Mucosa of descending colon (tissue), 3 donors: Measurements from ENCODE around the gene STX18. TPM values are rescaled to one million over a fixed set of nuclear protein-coding genes. Genes with fewer than 3 reads are reported as not detected.

Source experiments
- ATAC-seq: fragments of 200-7000 bp; cut with Tn5 transposase; one replicate; pipeline ENCODE4 v1.9.1; 2020; ENCODE audit warnings: mild to moderate bottlenecking, moderate library complexity
- DNase-seq, 3 donors: peaks; one replicate each; pipeline ENCODE4 v3.0.0-alpha.2; 2020
- H3K36me3 ChIP-seq: fragments of 200-600 bp; one replicate; pipeline ENCODE4 v1.8.0; 2021; ENCODE audit warnings: low read depth, mild to moderate bottlenecking
- H3K4me1 ChIP-seq: fragments of 200-600 bp; one replicate; pipeline ENCODE4 v1.8.0; 2021; ENCODE audit warnings: low read depth, mild to moderate bottlenecking
- H3K4me3 ChIP-seq: fragments of 200-600 bp; one replicate; pipeline ENCODE4 v1.8.0; 2021; ENCODE audit warnings: mild to moderate bottlenecking
- H3K9me3 ChIP-seq: fragments of 200-600 bp; one replicate; pipeline ENCODE4 v1.8.0; 2021; ENCODE audit warnings: mild to moderate bottlenecking
- intact Hi-C, 2 donors: fragments of 100-400 bp; cut with DNase I in 1 of 2; cut with micrococcal nuclease in 1 of 2; formaldehyde crosslinking; loops; one replicate each; pipeline versions ENCODE4 v1.11.0 to v1.11.1; 2022; cut with DNase I, micrococcal nuclease
- total RNA-seq, 3 donors: library from RNA; stranded (reverse); fragmentation: NEBNext Ultra II Directional in 2 of 3; extraction: Animal tissue kit (Norgen Biotek cat#: 25700) in 2 of 3; gene quantifications; one replicate each; pipeline versions ENCODE4 v1.2.1 to v1.2.4, GENCODE V29; 2021 to 2023
- TF ChIP-seq, protein P1 (sequence below): fragments of 200-600 bp; IDR thresholded peaks from one replicate; pipeline ENCODE4 v1.8.0; 2022; ENCODE audit warnings: antibody characterized with exemption, mild to moderate bottlenecking
- donor health status: DM: no; HTN: no; CAD: no; lungs with moderate emphysema.
- donor health status: DM: no; HTN: no; CAD: no.
- donor health status: DM: no; HTN: yes; CAD: no.

STX18 gene
- total RNA-seq, 3 donors from 2014 or later = 33.1 to 43.3 (median 36.3) TPM

DNA sequence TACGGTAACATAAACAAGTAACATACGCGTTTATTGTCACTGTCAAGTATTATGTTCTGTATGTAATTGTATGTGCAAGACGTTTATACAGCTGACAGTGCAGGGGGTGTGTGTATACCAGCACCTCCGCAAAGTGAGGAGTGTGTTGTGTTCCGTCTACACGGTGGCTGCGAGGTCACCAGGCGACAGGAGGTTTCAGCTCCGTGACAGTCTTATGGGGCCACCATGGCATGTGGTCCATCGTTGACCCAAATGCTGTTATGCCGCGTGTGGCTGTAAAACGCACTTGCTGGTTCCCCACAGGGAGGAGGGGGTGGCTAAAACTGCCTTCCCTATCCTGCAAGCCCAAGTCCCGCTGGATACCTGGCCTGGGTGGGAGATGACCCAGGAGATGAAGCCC, 129.9 kb downstream of the STX18 start:
- no peaks in the 10 kb centered on the region for H3K4me1 ChIP-seq
- H3K36me3 ChIP-seq = no peaks in the 10 kb centered on the region
- H3K4me3 ChIP-seq = no peak overlapping the region
- TF ChIP-seq, protein P1, sequence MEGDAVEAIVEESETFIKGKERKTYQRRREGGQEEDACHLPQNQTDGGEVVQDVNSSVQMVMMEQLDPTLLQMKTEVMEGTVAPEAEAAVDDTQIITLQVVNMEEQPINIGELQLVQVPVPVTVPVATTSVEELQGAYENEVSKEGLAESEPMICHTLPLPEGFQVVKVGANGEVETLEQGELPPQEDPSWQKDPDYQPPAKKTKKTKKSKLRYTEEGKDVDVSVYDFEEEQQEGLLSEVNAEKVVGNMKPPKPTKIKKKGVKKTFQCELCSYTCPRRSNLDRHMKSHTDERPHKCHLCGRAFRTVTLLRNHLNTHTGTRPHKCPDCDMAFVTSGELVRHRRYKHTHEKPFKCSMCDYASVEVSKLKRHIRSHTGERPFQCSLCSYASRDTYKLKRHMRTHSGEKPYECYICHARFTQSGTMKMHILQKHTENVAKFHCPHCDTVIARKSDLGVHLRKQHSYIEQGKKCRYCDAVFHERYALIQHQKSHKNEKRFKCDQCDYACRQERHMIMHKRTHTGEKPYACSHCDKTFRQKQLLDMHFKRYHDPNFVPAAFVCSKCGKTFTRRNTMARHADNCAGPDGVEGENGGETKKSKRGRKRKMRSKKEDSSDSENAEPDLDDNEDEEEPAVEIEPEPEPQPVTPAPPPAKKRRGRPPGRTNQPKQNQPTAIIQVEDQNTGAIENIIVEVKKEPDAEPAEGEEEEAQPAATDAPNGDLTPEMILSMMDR = no peak
- DNase-seq (no peak), ATAC-seq (no peak)
- H3K9me3 ChIP-seq = no peaks in the 10 kb centered on the region
- intact Hi-C loops = no loop called here

DNA sequence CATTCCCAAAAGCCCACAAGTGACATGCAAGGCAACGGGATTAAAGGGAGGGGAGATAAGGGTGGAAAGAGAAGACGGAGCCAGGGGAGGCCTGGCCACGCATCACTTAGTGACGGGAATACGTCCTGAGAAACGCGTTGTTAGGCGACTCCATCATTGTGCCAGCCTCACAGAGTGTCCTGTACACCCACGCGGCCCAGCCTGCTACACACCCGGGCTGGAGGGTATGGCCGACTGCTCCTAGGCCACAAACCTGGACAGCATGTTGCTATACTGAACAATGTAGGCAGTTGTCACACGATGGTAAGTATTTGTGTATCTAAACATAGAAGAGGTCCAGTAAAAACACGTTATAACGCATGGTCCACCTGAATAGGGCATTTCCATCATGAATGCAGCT, 131.6 kb downstream of the STX18 start:
- H3K4me3 ChIP-seq = no peak overlapping the region
- ATAC-seq (no peak), DNase-seq (no peak)
- H3K4me1 ChIP-seq = no peaks in the 10 kb centered on the region
- intact Hi-C loops = no loop called here
- TF ChIP-seq, protein P1 = no peak
- H3K9me3 ChIP-seq = no peaks in the 10 kb centered on the region
- no peaks in the 10 kb centered on the region for H3K36me3 ChIP-seq

DNA sequence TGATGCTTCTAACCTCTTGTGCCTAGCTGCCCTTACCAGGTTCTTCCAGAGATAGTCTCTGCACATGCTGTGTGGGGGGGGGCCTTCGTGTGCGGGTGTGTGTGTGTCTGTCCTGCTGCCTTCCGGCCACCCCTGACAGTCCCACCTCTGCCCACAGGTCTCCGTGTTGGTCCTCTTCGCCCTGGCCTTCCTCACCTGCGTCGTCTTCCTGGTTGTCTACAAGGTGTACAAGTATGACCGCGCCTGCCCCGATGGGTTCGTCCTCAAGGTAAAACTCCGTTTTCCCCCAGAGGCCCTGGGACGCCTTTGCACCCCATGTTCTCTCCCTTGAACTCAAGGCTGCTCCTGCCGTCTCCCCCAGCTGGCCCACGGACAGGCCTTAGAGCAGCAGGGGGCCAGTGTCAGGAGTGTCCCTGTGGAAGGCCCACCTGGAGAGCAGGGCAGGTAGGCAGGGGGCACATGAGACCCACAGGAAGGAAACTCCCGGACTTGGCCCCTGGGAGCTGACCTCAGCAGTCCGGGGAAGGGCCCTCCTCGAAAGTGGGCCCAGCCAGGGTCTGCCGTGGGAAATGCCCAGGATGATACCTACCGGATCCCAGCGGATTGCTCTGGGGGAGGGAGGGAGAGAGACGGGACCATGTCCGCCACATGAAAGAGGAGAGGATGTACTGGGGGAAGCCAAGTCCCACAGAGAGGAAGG, 132.3 kb downstream of the STX18 start:
- no peaks in the 10 kb centered on the region for H3K36me3 ChIP-seq
- TF ChIP-seq, protein P1 = no peak
- DNase-seq (no peak), ATAC-seq (no peak)
- no peaks in the 10 kb centered on the region for H3K9me3 ChIP-seq
- no peak overlapping the region for H3K4me3 ChIP-seq
- intact Hi-C loops = no loop called here
- H3K4me1 ChIP-seq = no peaks in the 10 kb centered on the region

DNA sequence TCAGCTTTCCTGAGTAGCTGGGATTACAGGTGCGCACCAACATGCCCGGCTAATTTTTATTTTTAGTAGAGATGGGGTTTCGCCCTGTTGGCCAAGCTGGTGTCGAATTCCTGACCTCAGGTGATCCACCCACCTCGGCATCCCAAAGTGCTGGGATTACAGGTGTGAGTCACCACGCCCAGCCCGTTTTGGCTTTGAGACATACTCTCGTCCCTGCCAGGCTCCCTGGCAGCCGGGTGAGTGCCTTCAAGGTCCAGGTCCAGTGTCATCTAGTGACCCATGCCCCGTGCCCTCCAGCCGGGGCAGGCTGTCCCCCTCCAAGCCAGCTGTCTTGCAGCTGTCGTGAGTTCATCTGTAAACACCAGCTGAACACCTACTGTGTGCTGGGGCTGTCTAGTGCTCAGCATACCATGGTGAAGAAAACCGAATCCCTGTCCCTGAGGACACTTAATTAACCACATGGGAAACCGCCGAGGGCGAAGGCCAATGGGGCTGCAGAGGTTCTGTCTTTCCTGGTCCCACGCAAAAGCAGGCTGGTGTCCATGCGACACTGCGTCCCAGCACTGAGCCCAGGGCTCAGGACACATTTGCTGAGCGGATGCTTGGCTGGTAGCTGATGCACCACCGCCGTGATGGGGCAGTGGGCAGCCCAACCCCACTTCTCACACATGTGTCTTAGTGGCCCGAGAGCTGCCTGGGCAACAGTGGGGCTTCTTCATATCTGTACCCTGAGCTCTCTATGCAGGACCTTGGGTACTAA, 133.1 kb downstream of the STX18 start:
- DNase-seq (peak in 1 of 3 donors; percentile 34), ATAC-seq (no peak)
- H3K36me3 ChIP-seq = no peaks in the 10 kb centered on the region
- intact Hi-C loops = no loop called here
- no peaks in the 10 kb centered on the region for H3K4me1 ChIP-seq
- H3K9me3 ChIP-seq = no peaks in the 10 kb centered on the region
- H3K4me3 ChIP-seq = no peak overlapping the region
- TF ChIP-seq, protein P1 = no peak

DNA sequence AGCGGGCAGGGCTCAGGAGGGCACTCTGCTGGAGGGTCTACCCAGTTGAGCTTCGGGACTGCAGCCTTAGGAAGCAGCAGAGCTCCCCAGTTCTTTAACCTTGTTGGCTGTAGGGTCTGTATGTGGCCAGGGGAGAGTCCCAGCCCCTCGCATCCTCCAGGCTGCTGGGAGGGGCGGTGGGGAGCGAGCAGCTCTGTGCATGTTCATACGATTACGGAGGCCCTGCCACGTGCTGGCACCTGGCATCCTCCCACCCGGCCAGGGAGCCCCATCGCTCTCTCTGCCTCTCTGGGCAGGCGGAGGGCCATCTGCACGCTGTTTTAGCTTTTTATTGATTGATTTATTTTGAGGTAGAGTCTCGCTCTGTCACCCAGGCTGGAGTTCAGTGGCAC, 133.7 kb downstream of the STX18 start:
- Histone ChIP-seq H3K4me1 (no peaks in the 10 kb centered on the region), H3K9me3 (no peaks in the 10 kb centered on the region), H3K4me3 (no peak overlapping the region), H3K36me3 (no peaks in the 10 kb centered on the region)
- ATAC-seq (no peak), DNase-seq (peak in 1 of 3 donors; percentile 31)
- intact Hi-C loops = no loop called here
- TF ChIP-seq, protein P1 = no peak
